GM23248 (cell line): ENCODE measurements around the gene SLC4A3.

Experiments
- EZH2 ChIP-seq: fragments of 200-600 bp; sonication (generic); IDR thresholded peaks from 2 replicates; pipeline ENCODE4 v1.6.1; 2018; ENCODE audit warnings: antibody characterized with exemption, mild to moderate bottlenecking; ENCODE audit not compliant: insufficient read depth, poor library complexity, severe bottlenecking
- EZH2phosphoT487 ChIP-seq: fragments of 200-600 bp; sonication (generic); IDR thresholded peaks from 2 replicates; pipeline ENCODE4 v1.6.1; 2018; ENCODE audit warnings: antibody characterized with exemption, moderate library complexity, mild to moderate bottlenecking, low read depth; ENCODE audit not compliant: insufficient read depth

DNA sequence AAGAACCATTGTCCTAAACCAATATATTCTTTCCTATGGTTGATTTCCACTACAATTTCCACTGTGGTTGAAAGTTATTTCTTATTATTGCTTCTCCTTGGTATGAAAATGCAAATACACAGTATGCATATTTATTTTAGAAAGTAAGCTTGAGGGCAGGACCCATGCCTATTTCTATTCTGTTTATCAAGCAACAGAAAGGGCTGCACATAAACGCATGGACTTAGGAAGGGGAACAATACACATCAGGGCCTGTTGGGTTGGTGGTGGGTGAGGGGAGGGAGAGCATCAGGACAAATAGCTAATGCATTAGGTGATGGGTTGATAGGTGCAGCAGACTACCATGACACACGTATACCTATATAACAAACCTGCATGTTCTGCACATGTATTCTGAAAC, 20.7 kb downstream of the SLC4A3 start:
- TF ChIP-seq EZH2 (no peak), EZH2phosphoT487 (no peak)
